ENCODE data around the gene LRFN4. TPM values are rescaled to one million over a fixed set of nuclear protein-coding genes. Genes with fewer than 3 reads are reported as not detected.

Gene LRFN4
- total and polyA plus RNA-seq, 2 of the 8 experiments (the other 6 are each of a cell fraction or from before 2014, with no cell fraction given), result 49.8 to 64.3 TPM

DNA sequence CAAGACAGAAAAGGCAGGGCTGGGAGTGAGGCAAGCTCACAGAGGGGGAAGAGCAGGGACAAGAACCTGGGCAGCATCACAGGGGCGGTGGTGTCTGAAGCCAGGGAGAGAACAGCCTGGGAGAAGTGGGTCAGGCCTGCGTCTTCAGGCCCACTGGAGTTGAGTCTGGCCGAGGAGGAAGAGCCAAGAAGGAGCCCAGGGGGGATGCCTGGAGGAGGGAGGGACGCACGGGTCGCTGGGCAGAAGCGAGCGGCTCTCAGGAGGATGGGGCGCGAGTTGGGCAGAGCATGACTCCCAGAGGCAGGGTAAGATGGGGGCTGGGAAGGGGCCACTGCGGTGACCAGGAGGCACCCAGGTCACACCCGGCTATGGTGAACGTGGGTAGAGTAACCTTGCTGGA, 18.5 kb downstream of the LRFN4 start (continued):
- TF ChIP-seq, protein P1, sequence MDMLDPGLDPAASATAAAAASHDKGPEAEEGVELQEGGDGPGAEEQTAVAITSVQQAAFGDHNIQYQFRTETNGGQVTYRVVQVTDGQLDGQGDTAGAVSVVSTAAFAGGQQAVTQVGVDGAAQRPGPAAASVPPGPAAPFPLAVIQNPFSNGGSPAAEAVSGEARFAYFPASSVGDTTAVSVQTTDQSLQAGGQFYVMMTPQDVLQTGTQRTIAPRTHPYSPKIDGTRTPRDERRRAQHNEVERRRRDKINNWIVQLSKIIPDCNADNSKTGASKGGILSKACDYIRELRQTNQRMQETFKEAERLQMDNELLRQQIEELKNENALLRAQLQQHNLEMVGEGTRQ (IDR thresholded peaks at IDR 0.05; ENCODE audit: low read length), result no peak
- TF ChIP-seq RFX5 (IDR thresholded peaks at IDR 0.05; ENCODE audit: borderline replicate concordance, low read depth, low read length) (no peak), POU5F1 (IDR thresholded peaks at IDR 0.05; ENCODE audit: low read depth, low read length) (no peak), BRCA1 (IDR thresholded peaks at IDR 0.05; ENCODE audit: low read depth, low read length) (no peak)

Measured in H1 (cell line).